Liver (tissue), 3 donors: ENCODE measurements around the gene CHRM4.

Experiments
- GABPA ChIP-seq, 2 donors: IDR thresholded peaks in 1 of 2; conservative IDR thresholded peaks in 1 of 2; 2 replicates each; pipeline ENCODE4 v1.6.1; 2016; ENCODE audit warnings: antibody characterized with exemption in 2 of 2, mild to moderate bottlenecking in 1 of 2, moderate library complexity in 1 of 2
- JUND ChIP-seq, 2 donors: IDR thresholded peaks; 2 replicates each; pipeline ENCODE4 v1.6.1; 2016; ENCODE audit warnings: antibody characterized with exemption in 2 of 2
- RAD21 ChIP-seq, 2 donors: IDR thresholded peaks; 2 replicates each; pipeline ENCODE4 v1.6.1; 2016; ENCODE audit warnings: antibody characterized with exemption in 2 of 2, mild to moderate bottlenecking in 2 of 2
- TAF1 ChIP-seq: conservative IDR thresholded peaks from 2 replicates; pipeline ENCODE4 v1.6.1; 2016; ENCODE audit warnings: antibody characterized with exemption, mild to moderate bottlenecking
- TF ChIP-seq, protein P1 (sequence below): fragments of 150-350 bp; IDR thresholded peaks from 2 replicates; pipeline ENCODE4 v1.5.1; 2017; ENCODE audit warnings: improper control_type of control experiment, low read depth, low read length; ENCODE audit not compliant: missing input control
- TF ChIP-seq, protein P2 (sequence below): IDR thresholded peaks from 2 replicates; pipeline ENCODE4 v1.6.1; 2016; ENCODE audit warnings: antibody characterized with exemption
- donor health status: healthy.
- donor health status: healthy.

DNA sequence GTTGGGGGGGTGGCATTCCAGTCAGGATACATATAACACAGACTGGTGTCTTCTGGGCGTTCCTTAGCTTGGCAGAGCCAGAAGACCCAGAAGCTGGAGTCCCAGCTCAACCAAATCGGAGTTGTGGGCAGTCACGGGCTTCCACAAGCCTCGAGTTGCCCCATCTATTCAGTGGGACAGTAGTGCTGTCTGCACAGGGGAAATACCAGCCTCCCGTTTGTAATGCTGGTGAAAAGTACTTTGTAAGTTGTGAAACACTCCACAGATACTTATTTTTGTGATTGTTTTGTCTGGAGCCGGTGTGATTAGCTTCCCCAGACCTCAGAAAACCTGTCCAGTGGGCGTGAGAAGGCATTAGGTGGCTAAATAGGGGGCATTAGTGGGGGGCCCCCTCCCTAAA, 30.7 kb downstream of the CHRM4 start:
- TF ChIP-seq, protein P1, sequence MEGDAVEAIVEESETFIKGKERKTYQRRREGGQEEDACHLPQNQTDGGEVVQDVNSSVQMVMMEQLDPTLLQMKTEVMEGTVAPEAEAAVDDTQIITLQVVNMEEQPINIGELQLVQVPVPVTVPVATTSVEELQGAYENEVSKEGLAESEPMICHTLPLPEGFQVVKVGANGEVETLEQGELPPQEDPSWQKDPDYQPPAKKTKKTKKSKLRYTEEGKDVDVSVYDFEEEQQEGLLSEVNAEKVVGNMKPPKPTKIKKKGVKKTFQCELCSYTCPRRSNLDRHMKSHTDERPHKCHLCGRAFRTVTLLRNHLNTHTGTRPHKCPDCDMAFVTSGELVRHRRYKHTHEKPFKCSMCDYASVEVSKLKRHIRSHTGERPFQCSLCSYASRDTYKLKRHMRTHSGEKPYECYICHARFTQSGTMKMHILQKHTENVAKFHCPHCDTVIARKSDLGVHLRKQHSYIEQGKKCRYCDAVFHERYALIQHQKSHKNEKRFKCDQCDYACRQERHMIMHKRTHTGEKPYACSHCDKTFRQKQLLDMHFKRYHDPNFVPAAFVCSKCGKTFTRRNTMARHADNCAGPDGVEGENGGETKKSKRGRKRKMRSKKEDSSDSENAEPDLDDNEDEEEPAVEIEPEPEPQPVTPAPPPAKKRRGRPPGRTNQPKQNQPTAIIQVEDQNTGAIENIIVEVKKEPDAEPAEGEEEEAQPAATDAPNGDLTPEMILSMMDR, result no peak
- TF ChIP-seq GABPA (IDR thresholded peaks at IDR 0.05 in 1 of 2, conservative IDR thresholded peaks at IDR 0.05 in 1 of 2) (no peak), TAF1 (no peak), RAD21 (IDR thresholded peaks at IDR 0.05) (no peak), JUND (IDR thresholded peaks at IDR 0.05) (no peak)
- TF ChIP-seq, protein P2, sequence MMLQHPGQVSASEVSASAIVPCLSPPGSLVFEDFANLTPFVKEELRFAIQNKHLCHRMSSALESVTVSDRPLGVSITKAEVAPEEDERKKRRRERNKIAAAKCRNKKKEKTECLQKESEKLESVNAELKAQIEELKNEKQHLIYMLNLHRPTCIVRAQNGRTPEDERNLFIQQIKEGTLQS, result no peak
